ENCODE data around the gene NPAS3. TPM values are rescaled to one million over a fixed set of nuclear protein-coding genes. Genes with fewer than 3 reads are reported as not detected.

NPAS3 gene
- total RNA-seq, 1 experiment from 2014 or later: not detected

GRCh38 chr14:32934073-32934880, 4.4 kb upstream of the NPAS3 start:
- Histone ChIP-seq H3K27me3 (ENCODE audit: insufficient read depth, low read depth) (peaks cover 39% of the 10 kb centered on the region), H3K4me2 (peak overlapping the region; percentile 83), H3F3A (ENCODE audit: insufficient read depth, low read depth) (no peaks in the 10 kb centered on the region), H3K36me3 (ENCODE audit: low read depth) (no peaks in the 10 kb centered on the region), H4K20me1 (ENCODE audit: insufficient read depth) (no peaks in the 10 kb centered on the region), H3K4me3 (peak overlapping the region; percentile 52; the same call in 1 of the 2 replicates), H3K79me2 (ENCODE audit: low read depth) (no peaks in the 10 kb centered on the region), H3K9me3 (ENCODE audit: insufficient read depth, low read depth) (no peaks in the 10 kb centered on the region), H3K4me1 (replicated peaks; ENCODE audit: insufficient read depth) (no peaks in the 10 kb centered on the region), H3K9me2 (ENCODE audit: insufficient read depth) (no peaks in the 10 kb centered on the region), H3K27ac (no peak overlapping the region), H2AFZ (peak overlapping the region; percentile 58; the same call in 1 of the 2 replicates)
- ChIA-PET POLR2A (ENCODE audit: unreplicated experiment) (no interaction called here), CTCF (no interaction called here)
- no peak for TF ChIP-seq EZH2 (IDR thresholded peaks at IDR 0.05; ENCODE audit: low read depth)
- no peak for TF ChIP-seq CTCF (conservative IDR thresholded peaks at IDR 0.05)
- intact Hi-C loops (cut with micrococcal nuclease; ENCODE audit: unreplicated experiment): loop anchor here (10.0 kb wide), 1 partner anchor 359 kb away; no protein-coding TSS in a partner anchor
- no peak for DNase-seq
- BruUV-seq (replicated peaks): no TSS peak

GRCh38 chr14:32934881-32935633, 3.6 kb upstream of the NPAS3 start:
- Histone ChIP-seq H3K4me1 (replicated peaks; ENCODE audit: insufficient read depth) (no peaks in the 10 kb centered on the region), H3F3A (ENCODE audit: insufficient read depth, low read depth) (no peaks in the 10 kb centered on the region), H3K27ac (no peak overlapping the region), H2AFZ (no peak overlapping the region), H3K79me2 (ENCODE audit: low read depth) (no peaks in the 10 kb centered on the region), H3K27me3 (ENCODE audit: insufficient read depth, low read depth) (peaks cover 39% of the 10 kb centered on the region), H3K4me3 (no peak overlapping the region; the same call in 1 of the 2 replicates), H3K4me2 (peak overlapping the region; percentile 46), H4K20me1 (ENCODE audit: insufficient read depth) (no peaks in the 10 kb centered on the region), H3K9me2 (ENCODE audit: insufficient read depth) (no peaks in the 10 kb centered on the region), H3K9me3 (ENCODE audit: insufficient read depth, low read depth) (no peaks in the 10 kb centered on the region), H3K36me3 (ENCODE audit: low read depth) (no peaks in the 10 kb centered on the region)
- ChIA-PET CTCF (no interaction called here), POLR2A (ENCODE audit: unreplicated experiment) (no interaction called here)
- intact Hi-C loops (cut with micrococcal nuclease; ENCODE audit: unreplicated experiment): loop anchor here (10.0 kb wide), 1 partner anchor 360 kb away; no protein-coding TSS in a partner anchor
- no peak for TF ChIP-seq CTCF (conservative IDR thresholded peaks at IDR 0.05)
- TF ChIP-seq EZH2 (IDR thresholded peaks at IDR 0.05; ENCODE audit: low read depth): no peak
- BruUV-seq (replicated peaks): no TSS peak
- DNase-seq: no peak

GRCh38 chr14:32939254-32940065, 781 bp downstream of the NPAS3 start:
- peak in 1 of 2 experiments; percentile 46 for DNase-seq
- Histone ChIP-seq H3K9me3 (ENCODE audit: insufficient read depth, low read depth) (no peaks in the 10 kb centered on the region), H4K20me1 (ENCODE audit: insufficient read depth) (no peaks in the 10 kb centered on the region), H3K4me2 (peak overlapping the region; percentile 72), H3K9me2 (ENCODE audit: insufficient read depth) (no peaks in the 10 kb centered on the region), H3K27ac (no peak overlapping the region), H3K79me2 (ENCODE audit: low read depth) (no peaks in the 10 kb centered on the region), H2AFZ (peak overlapping the region; percentile 72), H3K36me3 (ENCODE audit: low read depth) (no peaks in the 10 kb centered on the region), H3F3A (ENCODE audit: insufficient read depth, low read depth) (no peaks in the 10 kb centered on the region), H3K27me3 (ENCODE audit: insufficient read depth, low read depth) (peaks cover 22% of the 10 kb centered on the region), H3K4me1 (replicated peaks; ENCODE audit: insufficient read depth) (no peaks in the 10 kb centered on the region), H3K4me3 (peak overlapping the region; percentile 57)
- POLR2A ChIA-PET (ENCODE audit: unreplicated experiment): interaction anchor here (0.6 kb wide), 1 partner anchor 1377 kb away, joined by 5 read pairs; no protein-coding TSS in a partner anchor
- intact Hi-C loops (cut with micrococcal nuclease; ENCODE audit: unreplicated experiment): loop anchor here (10.0 kb wide), 1 partner anchor 365 kb away; no protein-coding TSS in a partner anchor
- CTCF ChIA-PET: no interaction called here
- TF ChIP-seq EZH2 (IDR thresholded peaks at IDR 0.05; ENCODE audit: low read depth) (no peak), CTCF (conservative IDR thresholded peaks at IDR 0.05) (no peak)
- no TSS peak for BruUV-seq (replicated peaks)
